B cell (primary cell): ENCODE measurements around the gene SLC2A11. TPM values are rescaled to one million over a fixed set of nuclear protein-coding genes. Genes with fewer than 3 reads are reported as not detected.
A peak's percentile ranks its signal among the peaks of the same experiment; 100 is the strongest.

Source experiments
- ATAC-seq: fragments of 200-7000 bp; cut with Tn5 transposase; one replicate; pipeline ENCODE4 v1.10.0; 2021; ENCODE audit warnings: low read depth, mild to moderate bottlenecking, moderate number of reproducible peaks, moderate library complexity
- CTCF ChIA-PET: fragments of 350-600 bp; sonication (Branson Sonifier 250); formaldehyde crosslinking; loops from one replicate; lab custom pipeline; 2021; ENCODE audit warnings: antibody characterized with exemption, inconsistent platforms; lab: Charles Lee
- POLR2A ChIA-PET: fragments of 350-600 bp; sonication (Branson Sonifier 250); formaldehyde crosslinking; loops from one replicate; lab custom pipeline; 2021; ENCODE audit warnings: antibody characterized with exemption; lab: Charles Lee
- DNase-seq: peaks from one replicate; pipeline ENCODE4 v3.0.0; 2013
- H2AFZ ChIP-seq: 2 replicates; pipeline ENCODE4 v1.6.1; 2012; ENCODE audit warnings: mild to moderate bottlenecking, low read depth, low read length; ENCODE audit not compliant: insufficient read depth, poor library complexity, severe bottlenecking
- H3K27ac ChIP-seq, 2 donors: 1 replicate in 1 of 2; 2 replicates in 1 of 2; pipeline ENCODE4 v1.5.1; 2012 to 2013; ENCODE audit warnings: low read length in 2 of 2, mild to moderate bottlenecking in 2 of 2, moderate library complexity in 1 of 2
- H3K27me3 ChIP-seq, 4 experiments: fragments of 200-600 bp in 1 of 4; sonication (generic) in 1 of 4; replicated peaks in 1 of 4; 1 replicate in 2 of 4; 2 replicates in 2 of 4; pipeline versions ENCODE4 v1.6.1 to v1.7.0; 2013 to 2016; ENCODE audit warnings: low read length in 3 of 4, mild to moderate bottlenecking in 2 of 4, mixed read lengths in 1 of 4, moderate library complexity in 1 of 4; ENCODE audit not compliant: insufficient read depth in 4 of 4, control insufficient read depth in 3 of 4; ENCODE audit errors: control extremely low read depth in 1 of 4
- H3K36me3 ChIP-seq, 2 experiments: replicated peaks in 1 of 2; 1 replicate in 1 of 2; 2 replicates in 1 of 2; pipeline versions ENCODE4 v1.6.1 to v1.7.1; 2013; ENCODE audit warnings: low read length in 1 of 2; ENCODE audit not compliant: insufficient read depth in 2 of 2, control insufficient read depth in 1 of 2; ENCODE audit errors: control extremely low read depth in 1 of 2, extremely low read depth in 1 of 2
- H3K4me1 ChIP-seq, 2 donors: fragments of 200-600 bp in 1 of 2; sonication (generic) in 1 of 2; 1 replicate in 1 of 2; 2 replicates in 1 of 2; pipeline versions ENCODE4 v1.5.1 to v1.6.1; 2013 to 2017; ENCODE audit warnings: low read length in 2 of 2; ENCODE audit not compliant: control insufficient read depth in 2 of 2, insufficient read depth in 2 of 2
- H3K4me2 ChIP-seq: replicated peaks from 2 replicates; pipeline ENCODE3; 2012; ENCODE audit warnings: mild to moderate bottlenecking, low read depth, low read length; ENCODE audit not compliant: poor library complexity, severe bottlenecking
- H3K4me3 ChIP-seq, 5 experiments: fragments of 200-600 bp in 1 of 5; sonication (generic) in 1 of 5; 1 replicate in 3 of 5; 2 replicates in 2 of 5; pipeline versions ENCODE4 v1.5.1 to v1.7.0; 2011 to 2016; ENCODE audit warnings: low read length in 4 of 5, mild to moderate bottlenecking in 4 of 5, low read depth in 2 of 5, control low read depth in 1 of 5, moderate library complexity in 1 of 5; ENCODE audit not compliant: insufficient read depth in 1 of 5; ENCODE audit errors: control extremely low read depth in 1 of 5, extremely low read depth in 1 of 5
- H3K79me2 ChIP-seq: fragments of 200-600 bp; sonication (generic); one replicate; pipeline ENCODE4 v1.6.0; 2016; ENCODE audit warnings: low read length; ENCODE audit not compliant: control insufficient read depth, insufficient read depth
- H3K9ac ChIP-seq: fragments of 200-600 bp; sonication (generic); 2 replicates; pipeline ENCODE4 v1.6.1; 2017; ENCODE audit warnings: mild to moderate bottlenecking, low read length, moderate library complexity
- H3K9me3 ChIP-seq, 3 donors: one replicate each; pipeline versions ENCODE4 v1.6.1 to v1.7.1; 2013; ENCODE audit warnings: low read length in 2 of 3; ENCODE audit not compliant: control insufficient read depth in 2 of 3, insufficient read depth in 1 of 3; ENCODE audit errors: control extremely low read depth in 1 of 3
- H4K20me1 ChIP-seq: 2 replicates; pipeline ENCODE4 v1.6.0; 2012; ENCODE audit warnings: mild to moderate bottlenecking, low read length; ENCODE audit not compliant: insufficient read depth, control insufficient read depth, poor library complexity, severe bottlenecking
- H3K27ac Mint-ChIP-seq: one replicate; pipeline ENCODE4 v1.8.0; 2021; ENCODE audit warnings: mixed read lengths
- H3K27me3 Mint-ChIP-seq: one replicate; pipeline ENCODE4 v1.8.0; 2021; ENCODE audit warnings: mixed read lengths
- H3K4me1 Mint-ChIP-seq: one replicate; pipeline ENCODE4 v1.8.0; 2021; ENCODE audit warnings: mixed read lengths
- H3K4me3 Mint-ChIP-seq: one replicate; pipeline ENCODE4 v1.8.0; 2021; ENCODE audit warnings: mixed read lengths
- H3K9me3 Mint-ChIP-seq: one replicate; pipeline ENCODE4 v1.8.0; 2022; ENCODE audit warnings: mixed read lengths; ENCODE audit not compliant: insufficient read depth
- CTCF ChIP-seq: fragments of 200-600 bp; IDR thresholded peaks from one replicate; pipeline ENCODE4 v1.8.0; 2022; ENCODE audit warnings: antibody characterized with exemption, mild to moderate bottlenecking
- EZH2 ChIP-seq: IDR thresholded peaks from 2 replicates; pipeline ENCODE4 v1.6.1; 2012; ENCODE audit warnings: borderline replicate concordance, low read depth, mild to moderate bottlenecking, moderate library complexity, low read length; ENCODE audit not compliant: insufficient read depth, poor library complexity, severe bottlenecking
- WGBS: methylation state at CpG from one replicate; pipeline ENCODE4 v1.1.5; 2013; ENCODE audit warnings: missing lambda C conversion rate; ENCODE audit not compliant: insufficient coverage; 5-methylcytosine and 5-hydroxymethylcytosine counted together
- intact Hi-C: fragments of 100-400 bp; cut with micrococcal nuclease; formaldehyde crosslinking; loops from one replicate; pipeline ENCODE4 v1.10.0; 2022
- polyA plus RNA-seq: library from polyadenylated mRNA; depleted of rRNA; stranded (reverse); fragments of >200 nt; gene quantifications from 2 replicates; pipeline ENCODE4 v1.2.3, GENCODE V29; 2012
- total RNA-seq, 2 donors: library from RNA; stranded (reverse); fragments of 120-200 nt in 1 of 2; gene quantifications; 1 replicate in 1 of 2; 2 replicates in 1 of 2; pipeline versions ENCODE4 v1.2.3 to v1.2.4, GENCODE V29; 2013 to 2022

SLC2A11 gene
- total and polyA plus RNA-seq, 2 donors (not counting 1 experiment from before 2014, with no cell fraction given): 38.6 to 54.3 TPM

- Mint-ChIP-seq H3K27ac (peak overlapping the region; percentile 61), H3K27me3 (no peaks in the 10 kb centered on the region)
Measured at GRCh38 chr22:23849009-23850006, 8.4 kb upstream of the SLC2A11 start.

More at GRCh38 chr22:23849009-23850006, 8.4 kb upstream of the SLC2A11 start:
- Histone ChIP-seq H3K4me2 (peak overlapping the region; percentile 80), H4K20me1 (no peaks in the 10 kb centered on the region), H3K4me3 (peak overlapping the region in 3 of 5 experiments; percentile 35 to 54 (median 40)), H3K27me3 (no peaks in the 10 kb centered on the region), H3K27ac (no peak overlapping the region), H2AFZ (peak overlapping the region; percentile 71), H3K36me3 (no peaks in the 10 kb centered on the region), H3K4me1 (peaks cover 38 to 62% of the 10 kb centered on the region in 2 donors), H3K9me3 (peaks cover 0 to 5% (median 0%) of the 10 kb centered on the region in 3 donors), H3K9ac (peak overlapping the region; percentile 29), H3K79me2 (peaks cover 10% of the 10 kb centered on the region)
- CTCF ChIA-PET: interaction anchor here (0.7 to 9.7 kb wide), 45 partner anchors 9 to 308 kb away, joined by 3 to 183 read pairs (median 4); partner anchors contain the start of genes C22orf15, CHCHD10, DERL3 and MIF
- Mint-ChIP-seq H3K4me3 (peak overlapping the region; percentile 52), H3K9me3 (no peaks in the 10 kb centered on the region), H3K4me1 (peaks cover 68% of the 10 kb centered on the region)
- intact Hi-C loops: loop anchor here (5.0 to 10.0 kb wide), 3 partner anchors 222 to 705 kb away; partner anchors contain the start of genes RAB36 and RSPH14
- POLR2A ChIA-PET: interaction anchor here (0.5 to 2.4 kb wide), 12 partner anchors 8 to 708 kb away, joined by 3 to 10 read pairs (median 4); partner anchors contain the start of genes DERL3, MMP11, SLC2A11 and SMARCB1
- peak; percentile 89 for DNase-seq
- peak; percentile 80 for ATAC-seq
- 31% methylated on average over 54 of the region's 62 CpGs for WGBS
- TF ChIP-seq EZH2 (no peak), CTCF (peak; percentile 94)
